Fibroblast of skin of abdomen (primary cell): ENCODE data around the gene TYSND1. TPM values are rescaled to one million over a fixed set of nuclear protein-coding genes. Genes with fewer than 3 reads are reported as not detected.
A peak's percentile ranks its signal among the peaks of the same experiment; 100 is the strongest.
"Not testable (repeated sequence)": the region's sequence is repeated elsewhere in the genome, so short reads cannot be mapped to it uniquely, and the experiment has no call there.

Source experiments
- DNase-seq: peaks from one replicate; pipeline ENCODE4 v3.0.0-alpha.2; 2013
- polyA plus RNA-seq, 2 experiments: library from polyadenylated mRNA; unstranded; fragments of 120-200 nt; gene quantifications; one replicate each; pipeline ENCODE4 v1.2.1, GENCODE V29; 2013; ENCODE audit not compliant: insufficient read length in 2 of 2

Gene TYSND1, protein sequence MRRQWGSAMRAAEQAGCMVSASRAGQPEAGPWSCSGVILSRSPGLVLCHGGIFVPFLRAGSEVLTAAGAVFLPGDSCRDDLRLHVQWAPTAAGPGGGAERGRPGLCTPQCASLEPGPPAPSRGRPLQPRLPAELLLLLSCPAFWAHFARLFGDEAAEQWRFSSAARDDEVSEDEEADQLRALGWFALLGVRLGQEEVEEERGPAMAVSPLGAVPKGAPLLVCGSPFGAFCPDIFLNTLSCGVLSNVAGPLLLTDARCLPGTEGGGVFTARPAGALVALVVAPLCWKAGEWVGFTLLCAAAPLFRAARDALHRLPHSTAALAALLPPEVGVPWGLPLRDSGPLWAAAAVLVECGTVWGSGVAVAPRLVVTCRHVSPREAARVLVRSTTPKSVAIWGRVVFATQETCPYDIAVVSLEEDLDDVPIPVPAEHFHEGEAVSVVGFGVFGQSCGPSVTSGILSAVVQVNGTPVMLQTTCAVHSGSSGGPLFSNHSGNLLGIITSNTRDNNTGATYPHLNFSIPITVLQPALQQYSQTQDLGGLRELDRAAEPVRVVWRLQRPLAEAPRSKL
- 5.4 TPM for polyA plus RNA-seq (2013, experiment 1 of 2; ENCODE audit: insufficient read length)
- 5.8 TPM for polyA plus RNA-seq (2013, experiment 2 of 2; ENCODE audit: insufficient read length)

DNA sequence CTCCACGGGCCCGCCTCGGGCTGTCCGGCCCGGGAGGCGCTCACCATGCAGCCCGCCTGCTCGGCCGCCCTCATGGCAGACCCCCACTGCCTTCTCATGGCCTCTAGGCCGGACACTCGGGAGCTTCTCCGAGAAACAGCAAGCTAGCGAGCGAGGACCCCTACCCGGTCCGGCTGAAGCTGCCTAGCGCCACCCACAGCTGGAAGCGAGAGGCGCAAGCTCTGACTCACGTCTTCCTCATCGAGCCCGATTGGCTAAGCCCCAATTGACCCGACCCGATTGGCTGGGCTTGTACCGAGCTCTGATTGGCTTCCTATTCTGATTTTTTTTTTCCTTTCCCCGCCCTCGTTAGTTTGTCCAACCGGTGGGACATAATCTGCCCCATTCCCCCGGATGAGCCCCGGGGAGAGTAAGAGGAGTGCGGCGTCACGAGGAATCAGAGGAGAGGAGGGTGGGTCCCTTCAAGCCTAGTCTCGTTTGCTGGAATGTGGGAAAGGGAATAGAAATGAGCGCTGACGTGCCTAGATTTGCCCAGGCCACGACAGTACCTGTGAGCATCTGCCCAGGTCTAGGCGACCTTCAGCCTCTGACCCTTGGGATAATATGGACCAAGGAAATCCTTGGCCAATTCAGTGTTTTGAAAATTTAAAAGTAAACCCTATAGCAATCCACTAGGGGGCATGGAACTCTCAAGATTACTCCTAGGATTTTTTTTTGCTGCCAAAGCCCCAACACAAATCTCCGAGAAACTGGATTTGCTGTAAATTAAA, at the start of gene TYSND1:
TSS of gene TYSND1 (minus strand) at position 212 of the 770 bp plus-strand sequence. CDS start at position 98, 114 bp downstream.
- DNase-seq = peak; percentile 98

DNA sequence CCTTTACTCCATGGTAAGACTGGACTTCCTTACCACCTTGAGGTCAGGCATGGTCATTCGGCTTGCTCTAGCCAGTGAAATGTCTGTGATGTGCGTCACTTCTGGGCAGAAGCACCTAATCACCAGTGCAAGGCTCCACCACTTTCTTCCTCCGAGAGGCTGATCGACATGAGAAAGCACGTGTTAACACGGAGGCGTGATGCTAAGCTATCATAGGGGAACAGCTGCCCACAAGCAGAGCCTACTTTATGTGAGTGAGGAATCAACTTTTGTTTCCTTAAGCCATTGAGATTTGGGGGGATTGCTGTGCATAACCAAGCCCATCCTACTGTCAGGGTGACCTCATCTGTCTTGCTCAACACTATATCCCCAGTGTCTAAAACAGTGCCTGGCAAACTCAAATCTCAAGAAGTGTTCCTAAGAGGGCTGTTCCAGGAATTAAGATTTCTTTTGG, 46.9 kb upstream of the TYSND1 start:
- no peak for DNase-seq

DNA sequence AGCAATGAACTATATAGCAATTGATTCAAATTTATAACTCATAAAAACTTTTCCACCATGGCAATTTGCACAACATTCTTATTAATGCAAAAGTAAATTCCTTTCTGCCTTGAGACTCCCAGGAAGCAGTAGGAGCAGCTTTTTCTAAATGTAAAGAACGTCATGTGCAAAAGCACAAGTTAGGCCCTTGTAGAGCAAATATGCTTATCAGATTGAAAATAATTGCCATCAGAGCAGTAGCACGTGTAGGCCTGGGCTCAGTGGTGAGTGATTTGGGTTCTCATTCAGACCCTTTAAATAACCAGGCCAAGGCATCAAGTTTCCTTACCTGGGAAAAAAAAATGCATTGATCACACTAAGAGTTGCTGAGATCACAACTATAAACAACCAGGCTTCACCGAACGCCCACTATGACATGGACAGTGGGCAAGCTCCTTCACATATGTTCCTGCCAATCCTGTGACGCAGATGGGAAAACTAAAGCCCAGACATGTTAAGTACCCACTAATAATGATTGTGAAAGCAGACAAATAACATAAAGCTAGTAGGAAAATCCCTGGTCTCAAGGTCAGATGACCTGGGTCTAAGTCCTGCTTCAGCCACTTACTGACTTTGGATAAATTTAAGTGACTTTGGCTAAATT, 45.9 kb upstream of the TYSND1 start:
- DNase-seq = no peak

DNA sequence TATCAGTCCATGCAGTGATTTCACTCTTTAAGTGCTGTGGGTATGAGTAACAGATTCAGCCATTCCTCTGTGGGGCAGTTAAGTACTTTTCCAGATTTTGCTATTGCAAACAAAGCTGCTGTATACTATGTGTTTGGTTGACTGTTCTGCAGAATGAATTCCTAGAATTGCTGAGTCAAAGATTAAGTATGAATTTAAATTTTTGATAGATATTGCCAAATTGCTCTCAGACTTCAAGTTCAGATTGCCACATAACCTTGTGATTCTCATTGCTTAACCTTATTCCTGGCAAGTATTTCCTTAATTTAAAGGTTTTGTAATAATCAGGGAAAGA, 45.4 kb upstream of the TYSND1 start:
- peak; percentile 96 for DNase-seq

DNA sequence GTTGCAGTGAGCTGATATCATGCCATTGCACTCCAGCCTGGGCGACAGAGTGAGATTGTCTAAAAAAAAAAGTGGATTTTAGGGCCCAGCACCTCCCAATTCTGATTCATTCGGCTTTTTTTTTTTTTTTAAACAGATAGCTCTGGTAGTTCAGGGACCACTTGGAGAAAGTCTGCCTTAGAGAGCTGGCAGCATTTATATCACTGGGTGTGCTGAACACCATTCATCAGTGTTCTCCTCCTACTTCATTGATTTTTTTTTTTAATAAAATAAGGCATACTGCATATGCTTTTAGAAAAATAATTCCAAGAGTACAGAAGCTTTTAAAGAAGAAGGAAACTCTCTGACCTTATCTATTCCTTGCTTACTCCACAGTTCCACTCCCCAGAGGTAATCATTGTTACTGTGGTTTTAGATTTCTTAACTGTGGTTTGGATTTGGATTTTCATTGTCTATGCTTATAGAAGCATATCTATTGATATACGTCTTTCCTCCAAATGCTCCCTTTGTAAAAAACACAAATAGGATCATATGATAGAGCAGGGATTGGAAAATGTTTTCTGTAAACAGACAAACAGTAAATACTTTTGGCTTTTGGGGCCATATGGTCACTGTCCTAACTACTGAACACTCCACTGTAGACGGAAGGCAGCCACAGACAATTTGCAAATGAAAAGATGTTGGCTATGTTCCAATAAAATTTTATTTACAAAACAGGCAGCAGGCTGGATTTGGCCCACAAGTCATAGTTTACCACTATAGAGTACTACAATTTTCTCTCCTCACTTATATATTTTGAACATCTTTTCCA, 44.9 kb upstream of the TYSND1 start:
- DNase-seq = peak; percentile 37

DNA sequence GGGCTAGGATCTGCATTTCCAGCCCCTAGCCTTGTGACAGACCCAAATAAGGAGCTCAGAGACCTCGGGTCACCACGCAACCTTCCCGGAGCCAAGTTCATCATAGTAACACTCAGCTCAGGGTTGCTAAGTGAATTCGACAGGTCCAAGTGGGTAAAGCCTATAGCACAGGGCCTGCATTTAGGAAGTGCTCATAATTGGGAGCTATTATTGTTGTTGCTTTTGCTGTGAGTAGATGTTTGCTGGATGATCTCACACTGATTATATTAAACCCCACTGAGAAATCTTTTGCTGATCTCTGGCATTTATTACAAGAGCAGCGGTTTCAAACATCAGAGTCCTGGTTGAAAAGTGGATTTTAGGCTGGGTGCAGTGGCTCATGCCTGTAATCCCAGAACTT, 44.1 kb upstream of the TYSND1 start:
- no peak for DNase-seq

DNA sequence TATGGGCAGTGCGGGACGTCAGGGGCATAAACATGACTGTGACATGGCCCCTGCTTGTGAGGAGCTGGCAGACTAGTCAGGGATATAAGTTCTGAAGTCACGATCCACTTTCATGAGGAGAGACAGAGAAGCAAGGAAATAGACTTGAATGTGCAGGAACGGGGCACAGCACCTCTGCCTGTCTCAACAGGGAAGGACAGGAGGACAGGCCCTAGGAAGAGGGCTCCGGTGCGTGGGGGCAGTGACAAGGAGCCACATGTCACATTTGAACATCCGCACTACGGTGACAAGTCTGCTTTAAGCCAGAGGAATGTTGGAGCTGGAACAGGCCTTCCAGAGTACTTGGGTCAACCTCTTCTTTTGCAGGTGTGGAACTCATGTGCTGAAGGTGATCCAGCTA, 43.6 kb upstream of the TYSND1 start:
- no peak for DNase-seq

DNA sequence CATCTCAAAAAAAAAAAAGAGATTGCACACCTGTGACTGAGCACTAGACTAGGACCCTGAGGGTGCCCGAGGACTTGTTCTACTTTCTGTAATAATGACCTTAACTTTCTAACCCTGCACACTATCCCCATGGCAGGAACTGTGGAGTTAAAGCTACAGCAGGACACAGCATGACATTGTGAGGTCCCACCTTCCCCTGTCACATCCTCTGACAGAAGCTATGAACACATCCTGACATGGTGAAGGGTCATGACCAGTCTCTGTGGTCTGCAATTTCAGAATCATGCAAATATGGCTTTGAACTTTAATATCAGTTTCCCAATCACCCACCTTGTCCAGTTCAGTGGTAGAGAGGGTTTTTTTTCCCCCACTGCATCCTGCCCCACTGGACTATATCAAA, 42.3 kb upstream of the TYSND1 start:
- no peak for DNase-seq

DNA sequence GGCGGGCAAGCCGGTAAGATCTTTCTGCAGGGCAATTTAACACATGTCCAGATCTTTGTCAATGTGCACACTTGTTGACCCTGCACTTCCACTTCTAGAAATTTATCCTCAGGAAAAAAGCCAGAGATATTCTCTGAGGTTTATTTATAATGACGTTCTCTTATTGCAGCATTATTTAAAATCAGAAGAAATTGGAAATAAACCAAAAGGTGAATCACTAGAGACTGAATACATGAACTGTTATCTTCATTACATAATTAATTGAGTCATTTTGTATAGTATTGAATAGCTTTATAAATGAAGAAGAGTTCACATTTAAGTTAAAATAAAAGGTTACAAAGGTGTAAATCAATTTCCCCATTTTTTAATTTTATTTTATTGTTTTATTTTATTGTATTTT, 40.1 kb upstream of the TYSND1 start:
- no peak for DNase-seq

DNA sequence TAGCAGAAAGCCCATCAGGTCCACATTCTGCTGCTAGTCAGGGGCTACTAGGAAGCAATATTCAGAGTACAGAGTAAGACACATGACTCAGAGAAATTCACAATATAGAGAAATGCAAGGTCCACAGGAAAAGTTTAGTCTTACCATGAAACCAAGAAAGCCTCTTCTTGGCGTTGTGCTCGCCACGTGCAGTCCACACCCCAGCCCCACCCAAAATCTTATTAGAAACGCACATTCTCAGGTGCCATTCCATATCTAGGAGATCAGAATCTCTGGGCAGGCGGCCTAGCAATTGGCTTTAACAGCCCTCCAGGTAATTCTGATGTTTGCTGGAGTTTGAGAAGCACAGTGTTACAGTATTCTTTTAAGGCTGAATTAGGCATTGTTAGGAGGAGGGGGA, 39.6 kb upstream of the TYSND1 start:
- DNase-seq = no peak

DNA sequence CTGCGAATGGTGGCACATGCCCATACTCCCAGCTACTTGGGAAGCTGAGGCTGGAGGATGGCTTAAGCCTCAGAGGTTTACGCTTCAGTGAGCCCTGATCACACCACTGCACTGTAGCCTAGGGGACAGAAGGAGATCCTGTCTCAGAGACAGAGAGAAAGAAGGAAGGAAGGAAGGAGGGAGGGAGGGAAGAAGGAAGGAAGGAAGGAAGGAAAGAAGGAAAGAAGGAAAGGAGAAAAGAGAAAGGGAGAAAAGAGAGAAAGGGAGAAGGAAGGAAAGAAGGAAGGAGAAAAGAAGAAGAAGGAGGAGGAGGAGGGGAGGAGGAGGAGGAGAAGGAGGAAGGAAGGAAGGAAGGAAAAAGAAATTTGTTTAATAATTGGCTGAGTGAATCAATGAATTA, 36.8 kb upstream of the TYSND1 start:
- DNase-seq = no peak

DNA sequence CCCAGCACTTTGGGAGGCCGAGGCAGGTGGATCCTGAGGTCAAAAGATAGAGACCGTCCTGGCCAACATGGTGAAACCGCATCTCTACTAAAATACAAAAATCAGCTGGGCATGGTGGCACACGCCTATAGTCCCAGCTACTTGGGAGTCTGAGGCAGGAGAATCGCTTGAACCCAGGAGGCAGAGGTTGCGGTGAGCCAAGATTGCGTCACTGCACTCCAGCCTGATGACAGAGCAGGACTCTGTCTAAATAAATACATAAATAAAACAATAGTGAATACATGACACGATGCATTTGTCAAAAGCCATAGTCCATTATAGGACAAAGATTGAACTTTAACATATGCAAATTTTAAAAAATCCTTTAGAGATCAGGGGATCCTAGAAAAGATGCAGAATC, 32.7 kb upstream of the TYSND1 start:
- not testable (repeated sequence) for DNase-seq

DNA sequence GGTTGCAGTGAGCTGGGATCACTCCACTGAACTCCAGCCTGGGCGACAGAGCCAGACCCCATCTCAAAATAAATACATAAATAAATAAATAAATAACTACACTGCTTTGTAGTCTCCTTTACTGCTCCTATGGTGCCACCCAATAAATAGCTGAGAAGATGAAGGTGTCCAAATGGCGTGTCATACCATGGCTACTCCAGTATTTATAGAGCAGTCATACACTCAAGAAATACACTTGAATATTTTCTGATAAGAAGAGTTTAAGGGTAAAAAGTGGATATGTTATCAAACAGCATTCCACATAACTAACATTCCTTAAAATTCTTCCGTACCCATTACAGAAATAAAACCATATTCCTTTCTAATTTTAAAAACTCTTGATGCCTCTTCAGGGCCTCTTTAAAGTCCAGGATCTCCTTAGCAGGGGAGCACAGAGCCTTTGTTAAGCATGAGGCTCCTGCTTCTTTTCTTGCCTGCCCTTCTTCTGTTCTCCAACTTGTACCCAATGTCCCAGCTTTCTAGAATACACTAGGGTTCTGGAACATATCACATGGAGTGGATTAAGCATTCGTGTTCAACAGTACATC, 31.7 kb upstream of the TYSND1 start:
- DNase-seq = no peak

DNA sequence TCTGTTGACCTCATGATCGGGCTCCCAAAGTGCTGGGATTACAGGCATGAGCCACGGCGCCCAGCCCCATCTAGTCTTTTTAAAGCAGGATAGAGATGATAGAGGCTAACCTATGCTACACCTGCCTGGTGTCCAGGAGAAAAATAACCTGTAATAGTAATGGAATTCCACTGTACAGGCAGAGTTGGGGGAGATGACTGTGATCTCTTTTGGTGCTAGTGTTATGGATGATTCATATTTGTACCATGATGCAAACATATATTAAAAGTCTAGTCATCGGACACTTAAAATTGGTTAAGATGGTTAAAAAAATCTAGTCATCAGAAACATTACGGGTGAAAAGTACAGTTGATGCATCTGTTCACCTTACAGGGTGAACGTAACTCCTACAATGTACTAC, 29.9 kb upstream of the TYSND1 start:
- DNase-seq = no peak

DNA sequence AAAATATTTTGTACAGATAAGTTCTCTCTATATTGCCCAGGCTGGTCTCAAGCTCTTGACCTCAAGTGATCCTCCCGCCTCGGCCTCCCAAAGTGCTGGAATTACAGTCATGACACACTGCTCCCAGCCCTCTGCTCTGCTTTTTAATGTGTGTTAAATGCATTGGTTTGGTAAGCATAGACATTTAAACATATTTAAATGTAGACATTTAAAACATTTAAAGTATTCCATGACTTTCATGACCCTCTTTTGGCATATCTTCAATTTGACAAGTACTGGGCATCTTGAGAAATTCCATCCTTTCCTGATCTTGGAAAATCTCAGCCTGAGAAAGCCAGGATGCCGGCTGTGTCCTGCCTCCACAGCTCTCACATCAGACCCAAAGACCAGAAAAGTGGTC, 29.0 kb upstream of the TYSND1 start:
- DNase-seq = peak; percentile 33

DNA sequence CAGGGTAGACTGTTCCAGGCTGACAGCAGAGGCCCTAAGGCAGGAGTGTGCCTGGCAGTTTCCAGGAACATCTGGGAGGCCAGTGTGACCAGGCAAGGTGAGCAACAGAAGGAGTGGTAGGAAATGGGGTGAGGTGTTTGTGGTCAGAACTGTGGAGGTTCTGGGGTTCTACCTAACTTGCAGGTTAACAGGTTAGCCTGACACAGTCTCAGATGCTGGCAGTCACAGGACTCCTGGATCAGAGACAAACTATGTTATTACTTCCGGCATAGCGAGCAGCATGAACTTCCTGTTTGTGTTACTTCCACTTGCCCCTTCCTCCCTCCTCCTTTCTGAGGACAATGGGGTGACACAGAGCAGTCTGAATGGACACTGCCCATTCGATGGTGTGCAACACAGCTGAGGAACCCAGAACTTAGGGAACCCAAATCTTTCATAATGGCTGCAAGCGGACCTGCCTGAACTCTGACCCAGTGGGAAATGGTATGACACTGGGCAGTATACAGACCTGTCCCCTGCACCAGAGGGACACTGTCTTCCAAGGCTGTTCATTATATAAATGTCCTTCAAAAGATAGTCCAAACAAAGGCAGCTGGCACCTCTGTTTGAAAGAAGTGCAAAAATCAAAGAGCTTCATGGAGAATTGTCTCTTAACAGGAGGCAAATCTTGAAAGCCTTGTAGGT, 27.7 kb upstream of the TYSND1 start:
- DNase-seq = no peak

DNA sequence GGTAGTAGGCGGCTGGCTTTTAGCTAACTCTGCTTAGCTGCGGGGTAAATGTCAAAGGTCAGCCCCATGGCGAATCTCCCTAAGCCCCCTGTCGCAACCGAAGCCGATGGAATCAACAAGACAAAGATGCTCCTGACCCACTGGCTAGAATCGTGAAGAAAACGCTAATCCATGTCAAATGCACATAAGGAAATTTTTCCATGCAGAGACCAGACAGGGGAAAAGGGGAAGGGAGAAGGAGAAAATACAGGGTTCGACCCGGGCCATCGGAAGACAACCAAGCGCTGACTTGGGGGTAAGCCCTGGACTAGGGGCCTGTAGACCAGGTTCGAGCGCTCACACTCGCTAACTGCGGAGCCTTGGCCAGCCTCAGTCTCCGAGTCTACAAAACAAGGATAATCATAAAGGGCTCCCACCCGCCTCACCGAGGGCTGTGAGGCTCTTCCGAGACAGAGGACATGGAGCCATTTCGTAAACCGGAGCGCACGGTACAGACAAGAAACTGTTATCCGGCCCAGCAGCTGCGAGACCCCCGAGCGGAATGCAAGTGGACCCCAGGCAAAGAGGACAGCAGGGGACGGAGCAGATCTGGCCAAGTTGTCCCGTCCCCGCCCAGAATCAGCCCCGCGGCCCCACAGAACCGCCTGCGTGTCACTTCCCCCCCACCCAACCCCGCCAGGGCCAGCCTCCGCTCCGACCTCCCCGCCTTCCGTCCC, 23.3 kb upstream of the TYSND1 start:
- no peak for DNase-seq

DNA sequence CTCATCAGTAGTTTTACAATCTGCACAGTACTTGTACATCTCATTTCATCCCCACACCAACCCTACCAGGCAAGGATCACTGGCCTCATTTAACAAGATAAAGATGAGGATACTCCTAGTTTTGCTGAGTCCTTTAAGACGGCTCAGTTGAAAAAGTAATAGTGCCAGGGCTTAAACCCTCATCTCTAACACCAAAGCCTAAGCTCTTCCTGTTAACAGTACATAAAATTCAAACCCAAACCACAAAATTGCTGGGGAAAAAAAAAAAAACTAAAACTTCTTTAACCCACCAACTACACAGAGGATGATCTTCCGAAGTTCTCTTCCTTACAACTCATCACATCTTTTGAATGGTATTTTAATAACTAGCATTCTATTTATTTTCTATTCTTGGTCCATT, 22.5 kb upstream of the TYSND1 start:
- DNase-seq = no peak

DNA sequence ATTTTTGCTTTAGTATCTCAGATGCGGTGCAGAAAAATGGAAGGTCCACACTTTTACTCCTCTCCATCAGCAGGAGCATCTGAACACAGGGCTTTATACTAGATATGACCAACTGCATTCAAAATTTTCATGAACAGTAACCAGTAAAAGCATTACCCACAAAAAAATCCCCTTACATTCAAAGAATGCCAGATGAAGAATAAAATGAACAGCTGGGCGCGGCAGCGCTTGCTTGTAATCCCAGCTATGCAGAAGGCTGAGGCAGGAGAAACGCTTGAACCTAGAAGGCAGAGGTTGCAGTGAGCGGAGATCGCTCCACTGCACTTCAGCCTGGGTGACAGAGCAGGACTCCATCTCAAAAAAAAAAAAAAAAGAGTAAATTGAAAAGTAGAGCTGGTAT, 20.7 kb upstream of the TYSND1 start:
- DNase-seq = no peak

DNA sequence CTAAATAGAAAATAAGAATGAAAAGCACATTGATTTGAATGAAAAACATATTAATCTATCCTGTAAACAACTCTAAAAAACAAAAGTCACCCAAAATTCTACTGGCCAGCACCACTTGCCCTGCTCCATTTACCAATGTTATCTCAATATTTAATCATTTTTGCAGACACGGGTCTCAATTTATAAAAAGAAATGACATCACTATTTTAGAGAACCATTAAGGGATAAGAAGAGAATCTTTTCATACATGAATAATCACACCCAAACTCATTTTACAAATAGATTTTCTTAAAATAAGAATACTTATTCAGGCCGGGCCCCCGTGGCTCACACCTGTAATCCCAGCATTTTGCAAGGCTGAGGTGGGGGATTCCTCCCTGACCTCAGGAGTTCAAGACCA, 19.9 kb upstream of the TYSND1 start:
- no peak for DNase-seq
